HEK293 (cell line): Measurements from ENCODE around the gene NEURL4.

ENCODE experiments used
- CTCF ChIA-PET: fragments of 350-600 bp; formaldehyde crosslinking; extraction: SDS; loops from one replicate; lab custom pipeline; 2021; ENCODE audit warnings: antibody characterized with exemption; lab: Yijun Ruan, JAX
- POLR2A ChIA-PET: fragments of 300-600 bp; formaldehyde crosslinking; extraction: SDS; loops from one replicate; lab custom pipeline; 2020; ENCODE audit warnings: antibody characterized with exemption, inconsistent platforms; lab: Yijun Ruan, JAX
- H3K27ac ChIP-seq: fragments of 200-500 bp; sonication (Bioruptor generic); 2 replicates; pipeline ENCODE4 v1.5.1; 2014; ENCODE audit warnings: low read depth, low read length, control low read depth, inconsistent platforms; ENCODE audit errors: extremely low read depth
- H3K36me3 ChIP-seq, 2 experiments: fragments of 200-500 bp in 1 of 2; sonication (Bioruptor generic) in 1 of 2; 1 replicate in 1 of 2; 2 replicates in 1 of 2; pipeline ENCODE4 v1.5.1; 2014 to 2017; ENCODE audit warnings: inconsistent platforms in 2 of 2, low read length in 2 of 2; ENCODE audit not compliant: control insufficient read depth in 2 of 2, insufficient read depth in 1 of 2
- H3K4me1 ChIP-seq: fragments of 200-500 bp; sonication (Bioruptor generic); 2 replicates; pipeline ENCODE4 v1.5.1; 2014; ENCODE audit warnings: mild to moderate bottlenecking, low read length, inconsistent platforms; ENCODE audit not compliant: control insufficient read depth, insufficient read depth
- H3K4me3 ChIP-seq: 2 replicates; pipeline ENCODE4 v1.5.1; 2011; ENCODE audit warnings: low read depth, mild to moderate bottlenecking, control low read depth, low read length, moderate library complexity
- H3K9me3 ChIP-seq: fragments of 200-500 bp; sonication (Bioruptor generic); 2 replicates; pipeline ENCODE4 v1.5.1; 2014; ENCODE audit warnings: low read depth, low read length, inconsistent platforms; ENCODE audit not compliant: control insufficient read depth, insufficient read depth
- EGR2 ChIP-seq: fragments of 450-650 bp; formaldehyde crosslinking; IDR thresholded peaks from 2 replicates; pipeline ENCODE4 v1.5.1; 2016; ENCODE audit warnings: low read depth, missing biosample characterization, missing genetic modification characterization
- GLI4 ChIP-seq: fragments of 450-650 bp; formaldehyde crosslinking; IDR thresholded peaks from 2 replicates; pipeline ENCODE4 v1.5.1; 2016; ENCODE audit warnings: missing biosample characterization, missing genetic modification characterization
- KLF8 ChIP-seq: fragments of 450-650 bp; formaldehyde crosslinking; IDR thresholded peaks from 2 replicates; pipeline ENCODE4 v1.5.1; 2016; ENCODE audit warnings: missing biosample characterization, missing genetic modification characterization
- MEIS1 ChIP-seq: sonication (generic); formaldehyde crosslinking; IDR thresholded peaks from 2 replicates; pipeline ENCODE4 v1.8.1; 2022; ENCODE audit warnings: missing genetic modification reagents, mild to moderate bottlenecking, borderline replicate concordance
- MYNN ChIP-seq: fragments of 450-650 bp; formaldehyde crosslinking; IDR thresholded peaks from 2 replicates; pipeline ENCODE4 v1.5.1; 2016; ENCODE audit warnings: missing biosample characterization, missing genetic modification characterization, borderline replicate concordance
- OSR2 ChIP-seq: fragments of 450-650 bp; formaldehyde crosslinking; IDR thresholded peaks from 2 replicates; pipeline ENCODE4 v1.5.1; 2016; ENCODE audit warnings: missing biosample characterization, missing genetic modification characterization
- RBAK ChIP-seq: fragments of 450-650 bp; formaldehyde crosslinking; IDR thresholded peaks from 2 replicates; pipeline ENCODE4 v1.5.1; 2016; ENCODE audit warnings: missing biosample characterization, missing genetic modification characterization
- TCF7L2 ChIP-seq: IDR thresholded peaks from 2 replicates; pipeline ENCODE4 v1.6.1; 2011; ENCODE audit warnings: low read depth, mild to moderate bottlenecking, inconsistent platforms, low read length, moderate library complexity, borderline replicate concordance
- ZFHX2 ChIP-seq: fragments of 450-650 bp; formaldehyde crosslinking; conservative IDR thresholded peaks from 2 replicates; pipeline ENCODE4 v1.5.1; 2016; ENCODE audit warnings: missing biosample characterization, missing genetic modification characterization
- ZNF146 ChIP-seq: fragments of 450-650 bp; formaldehyde crosslinking; IDR thresholded peaks from 2 replicates; pipeline ENCODE4 v1.5.1; 2016; ENCODE audit warnings: missing biosample characterization, missing genetic modification characterization
- ZNF174 ChIP-seq: fragments of 450-650 bp; formaldehyde crosslinking; IDR thresholded peaks from 2 replicates; pipeline ENCODE4 v1.5.0; 2017; ENCODE audit warnings: missing biosample characterization, mild to moderate bottlenecking, missing genetic modification characterization
- ZNF248 ChIP-seq: fragments of 450-650 bp; formaldehyde crosslinking; IDR thresholded peaks from 2 replicates; pipeline ENCODE4 v1.5.1; 2017; ENCODE audit warnings: missing biosample characterization, missing genetic modification characterization
- ZNF335 ChIP-seq: fragments of 450-650 bp; formaldehyde crosslinking; conservative IDR thresholded peaks from 2 replicates; pipeline ENCODE4 v1.5.1; 2016; ENCODE audit warnings: missing biosample characterization, missing genetic modification characterization
- ZNF404 ChIP-seq: fragments of 450-650 bp; formaldehyde crosslinking; IDR thresholded peaks from 2 replicates; pipeline ENCODE4 v1.5.1; 2017; ENCODE audit warnings: missing biosample characterization, missing genetic modification characterization
- ZNF571 ChIP-seq: fragments of 450-650 bp; formaldehyde crosslinking; IDR thresholded peaks from 2 replicates; pipeline ENCODE4 v1.5.0; 2017; ENCODE audit warnings: missing biosample characterization, missing genetic modification characterization
- ZNF654 ChIP-seq: fragments of 450-650 bp; formaldehyde crosslinking; IDR thresholded peaks from 2 replicates; pipeline ENCODE4 v1.5.1; 2016; ENCODE audit warnings: low read depth, missing biosample characterization, missing genetic modification characterization
- ZNF677 ChIP-seq: fragments of 450-650 bp; IDR thresholded peaks from 2 replicates; pipeline ENCODE4 v1.5.0; 2018; ENCODE audit warnings: missing biosample characterization, mild to moderate bottlenecking, missing genetic modification characterization, moderate library complexity
- ZNF785 ChIP-seq: fragments of 450-650 bp; formaldehyde crosslinking; IDR thresholded peaks from 2 replicates; pipeline ENCODE4 v1.5.1; 2016; ENCODE audit warnings: missing biosample characterization, missing genetic modification characterization
- ZNF792 ChIP-seq: fragments of 450-650 bp; formaldehyde crosslinking; IDR thresholded peaks from 2 replicates; pipeline ENCODE4 v1.5.1; 2016; ENCODE audit warnings: missing biosample characterization, missing genetic modification characterization
- TF ChIP-seq, protein P1 (sequence below): fragments of 450-650 bp; formaldehyde crosslinking; IDR thresholded peaks from 2 replicates; pipeline ENCODE4 v1.5.1; 2017; ENCODE audit warnings: missing biosample characterization, missing genetic modification characterization
- TF ChIP-seq, protein P2 (sequence below): fragments of 450-650 bp; formaldehyde crosslinking; optimal IDR thresholded peaks from 2 replicates; pipeline ENCODE3; 2016; ENCODE audit warnings: missing biosample characterization, mild to moderate bottlenecking, missing genetic modification characterization
- TF ChIP-seq, protein P3 (sequence below): fragments of 450-650 bp; formaldehyde crosslinking; conservative IDR thresholded peaks from 2 replicates; pipeline ENCODE4 v1.5.1; 2016; ENCODE audit warnings: low read depth, missing biosample characterization, missing genetic modification characterization
- TF ChIP-seq, protein P4 (sequence below): fragments of 450-650 bp; formaldehyde crosslinking; IDR thresholded peaks from 2 replicates; pipeline ENCODE4 v1.5.1; 2017; ENCODE audit warnings: missing biosample characterization, missing genetic modification characterization

Gene NEURL4

DNA sequence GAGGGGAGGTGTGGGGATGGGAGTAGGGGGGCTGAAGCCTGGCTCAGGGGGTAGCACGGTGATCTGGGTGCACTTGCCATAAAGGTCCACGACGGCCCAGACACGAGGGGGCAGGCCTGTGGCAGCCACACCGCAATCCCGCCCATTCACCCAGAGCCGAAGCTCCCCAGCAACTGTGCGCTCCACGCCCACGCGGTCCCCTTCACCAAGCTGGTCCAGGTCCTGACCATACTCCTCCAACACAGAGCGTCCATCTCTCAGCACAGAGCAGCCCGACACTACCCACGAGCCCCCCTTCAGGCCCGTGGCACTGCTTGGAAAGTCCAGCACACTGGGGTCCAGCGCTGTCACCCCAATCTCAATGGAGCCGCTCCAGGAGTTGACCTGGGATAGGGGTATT lies 1.6 kb downstream of the NEURL4 start:
- CTCF ChIA-PET, result interaction anchor here (0.7 to 5.2 kb wide), 6 partner anchors 10 to 233 kb away, joined by 3 to 50 read pairs (median 4); partner anchors contain the start of genes POLR2A and SENP3
- Histone ChIP-seq H3K27ac (no peak overlapping the region), H3K9me3 (no peaks in the 10 kb centered on the region), H3K4me3 (no peak overlapping the region), H3K4me1 (peaks cover 9% of the 10 kb centered on the region), H3K36me3 (peaks cover 18 to 48% of the 10 kb centered on the region in 2 experiments)
- no peak for TF ChIP-seq ZNF146
- TF ChIP-seq EGR2 (tag by site-specific recombination), result 0 out of 2 replicates have a peak, but pooled peaks have one; percentile 21
- TF ChIP-seq ZNF248, result no peak
- TF ChIP-seq, protein P1, sequence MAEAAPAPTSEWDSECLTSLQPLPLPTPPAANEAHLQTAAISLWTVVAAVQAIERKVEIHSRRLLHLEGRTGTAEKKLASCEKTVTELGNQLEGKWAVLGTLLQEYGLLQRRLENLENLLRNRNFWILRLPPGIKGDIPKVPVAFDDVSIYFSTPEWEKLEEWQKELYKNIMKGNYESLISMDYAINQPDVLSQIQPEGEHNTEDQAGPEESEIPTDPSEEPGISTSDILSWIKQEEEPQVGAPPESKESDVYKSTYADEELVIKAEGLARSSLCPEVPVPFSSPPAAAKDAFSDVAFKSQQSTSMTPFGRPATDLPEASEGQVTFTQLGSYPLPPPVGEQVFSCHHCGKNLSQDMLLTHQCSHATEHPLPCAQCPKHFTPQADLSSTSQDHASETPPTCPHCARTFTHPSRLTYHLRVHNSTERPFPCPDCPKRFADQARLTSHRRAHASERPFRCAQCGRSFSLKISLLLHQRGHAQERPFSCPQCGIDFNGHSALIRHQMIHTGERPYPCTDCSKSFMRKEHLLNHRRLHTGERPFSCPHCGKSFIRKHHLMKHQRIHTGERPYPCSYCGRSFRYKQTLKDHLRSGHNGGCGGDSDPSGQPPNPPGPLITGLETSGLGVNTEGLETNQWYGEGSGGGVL (tag by site-specific recombination), result no peak
- peak; percentile 21 for TF ChIP-seq ZFHX2 (tag by site-specific recombination)
- TF ChIP-seq, protein P2, sequence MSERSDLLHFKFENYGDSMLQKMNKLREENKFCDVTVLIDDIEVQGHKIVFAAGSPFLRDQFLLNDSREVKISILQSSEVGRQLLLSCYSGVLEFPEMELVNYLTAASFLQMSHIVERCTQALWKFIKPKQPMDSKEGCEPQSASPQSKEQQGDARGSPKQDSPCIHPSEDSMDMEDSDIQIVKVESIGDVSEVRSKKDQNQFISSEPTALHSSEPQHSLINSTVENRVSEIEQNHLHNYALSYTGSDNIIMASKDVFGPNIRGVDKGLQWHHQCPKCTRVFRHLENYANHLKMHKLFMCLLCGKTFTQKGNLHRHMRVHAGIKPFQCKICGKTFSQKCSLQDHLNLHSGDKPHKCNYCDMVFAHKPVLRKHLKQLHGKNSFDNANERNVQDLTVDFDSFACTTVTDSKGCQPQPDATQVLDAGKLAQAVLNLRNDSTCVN (tag by site-specific recombination), result peak; percentile 10
- no peak for TF ChIP-seq TCF7L2
- POLR2A ChIA-PET, result interaction anchor here (0.9 kb wide), 1 partner anchor 251 kb away, joined by 4 read pairs; no protein-coding TSS in a partner anchor

DNA sequence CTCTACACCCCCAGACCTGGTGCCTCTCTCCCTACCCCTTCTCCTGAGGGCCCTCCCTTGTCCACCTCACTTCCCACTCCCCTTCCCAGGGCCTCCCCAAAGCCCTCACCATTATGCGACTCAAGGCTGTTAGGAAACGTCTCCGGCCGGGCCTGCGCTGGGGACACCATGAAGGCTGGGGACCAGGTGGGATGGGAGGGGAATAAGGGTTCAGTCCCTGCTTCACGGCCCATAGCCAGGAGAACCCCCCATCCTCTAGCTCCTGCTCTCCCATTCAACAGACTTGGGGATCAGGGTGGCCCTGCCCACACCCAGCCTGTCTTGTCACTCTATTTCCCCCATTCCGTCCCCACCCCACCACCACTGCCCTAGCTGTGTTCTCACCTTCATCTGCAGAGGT lies 2.1 kb downstream of the NEURL4 start:
- no peaks in the 10 kb centered on the region for H3K9me3 ChIP-seq
- CTCF ChIA-PET, result interaction anchor here (0.7 to 5.2 kb wide), 7 partner anchors 10 to 234 kb away, joined by 3 to 50 read pairs (median 6); partner anchors contain the start of genes POLR2A and SENP3
- H3K4me1 ChIP-seq, result peaks cover 9% of the 10 kb centered on the region
- peaks cover 22 to 53% of the 10 kb centered on the region in 2 experiments for H3K36me3 ChIP-seq
- POLR2A ChIA-PET, result interaction anchor here (0.8 to 0.9 kb wide), 2 partner anchors 177 to 252 kb away, joined by 3 to 4 read pairs; no protein-coding TSS in a partner anchor
- no peak overlapping the region for H3K27ac ChIP-seq
- no peak for TF ChIP-seq ZNF785 (tag by site-specific recombination)
- no peak for TF ChIP-seq GLI4 (tag by site-specific recombination)
- no peak for TF ChIP-seq ZNF654 (tag by site-specific recombination)
- no peak for TF ChIP-seq ZNF335 (tag by site-specific recombination)
- no peak for TF ChIP-seq RBAK (tag by site-specific recombination)
- no peak for TF ChIP-seq OSR2 (tag by site-specific recombination)
- no peak overlapping the region for H3K4me3 ChIP-seq

DNA sequence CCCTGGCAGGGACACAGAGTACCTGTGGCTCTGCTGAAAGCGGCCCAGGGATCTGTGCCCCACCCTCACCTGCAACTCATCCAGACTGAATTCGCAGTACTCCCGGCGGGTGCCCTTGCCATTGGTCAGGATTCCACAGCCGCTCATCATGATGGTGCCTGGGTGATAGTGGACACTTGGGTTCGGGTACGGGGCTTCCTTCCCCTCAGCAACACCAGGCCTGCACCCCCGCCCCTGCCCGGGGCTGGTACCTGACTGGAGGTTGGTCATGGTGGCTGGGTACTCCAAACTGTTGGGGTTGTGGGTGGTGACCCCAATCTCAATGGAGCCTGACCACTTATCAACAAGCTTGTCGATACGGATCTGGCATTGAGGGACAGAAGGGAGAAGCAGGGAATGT lies 2.9 kb downstream of the NEURL4 start:
- Histone ChIP-seq H3K36me3 (peaks cover 24 to 61% of the 10 kb centered on the region in 2 experiments), H3K4me1 (peaks cover 9% of the 10 kb centered on the region), H3K27ac (no peak overlapping the region), H3K9me3 (no peaks in the 10 kb centered on the region), H3K4me3 (no peak overlapping the region)
- TF ChIP-seq, protein P3, sequence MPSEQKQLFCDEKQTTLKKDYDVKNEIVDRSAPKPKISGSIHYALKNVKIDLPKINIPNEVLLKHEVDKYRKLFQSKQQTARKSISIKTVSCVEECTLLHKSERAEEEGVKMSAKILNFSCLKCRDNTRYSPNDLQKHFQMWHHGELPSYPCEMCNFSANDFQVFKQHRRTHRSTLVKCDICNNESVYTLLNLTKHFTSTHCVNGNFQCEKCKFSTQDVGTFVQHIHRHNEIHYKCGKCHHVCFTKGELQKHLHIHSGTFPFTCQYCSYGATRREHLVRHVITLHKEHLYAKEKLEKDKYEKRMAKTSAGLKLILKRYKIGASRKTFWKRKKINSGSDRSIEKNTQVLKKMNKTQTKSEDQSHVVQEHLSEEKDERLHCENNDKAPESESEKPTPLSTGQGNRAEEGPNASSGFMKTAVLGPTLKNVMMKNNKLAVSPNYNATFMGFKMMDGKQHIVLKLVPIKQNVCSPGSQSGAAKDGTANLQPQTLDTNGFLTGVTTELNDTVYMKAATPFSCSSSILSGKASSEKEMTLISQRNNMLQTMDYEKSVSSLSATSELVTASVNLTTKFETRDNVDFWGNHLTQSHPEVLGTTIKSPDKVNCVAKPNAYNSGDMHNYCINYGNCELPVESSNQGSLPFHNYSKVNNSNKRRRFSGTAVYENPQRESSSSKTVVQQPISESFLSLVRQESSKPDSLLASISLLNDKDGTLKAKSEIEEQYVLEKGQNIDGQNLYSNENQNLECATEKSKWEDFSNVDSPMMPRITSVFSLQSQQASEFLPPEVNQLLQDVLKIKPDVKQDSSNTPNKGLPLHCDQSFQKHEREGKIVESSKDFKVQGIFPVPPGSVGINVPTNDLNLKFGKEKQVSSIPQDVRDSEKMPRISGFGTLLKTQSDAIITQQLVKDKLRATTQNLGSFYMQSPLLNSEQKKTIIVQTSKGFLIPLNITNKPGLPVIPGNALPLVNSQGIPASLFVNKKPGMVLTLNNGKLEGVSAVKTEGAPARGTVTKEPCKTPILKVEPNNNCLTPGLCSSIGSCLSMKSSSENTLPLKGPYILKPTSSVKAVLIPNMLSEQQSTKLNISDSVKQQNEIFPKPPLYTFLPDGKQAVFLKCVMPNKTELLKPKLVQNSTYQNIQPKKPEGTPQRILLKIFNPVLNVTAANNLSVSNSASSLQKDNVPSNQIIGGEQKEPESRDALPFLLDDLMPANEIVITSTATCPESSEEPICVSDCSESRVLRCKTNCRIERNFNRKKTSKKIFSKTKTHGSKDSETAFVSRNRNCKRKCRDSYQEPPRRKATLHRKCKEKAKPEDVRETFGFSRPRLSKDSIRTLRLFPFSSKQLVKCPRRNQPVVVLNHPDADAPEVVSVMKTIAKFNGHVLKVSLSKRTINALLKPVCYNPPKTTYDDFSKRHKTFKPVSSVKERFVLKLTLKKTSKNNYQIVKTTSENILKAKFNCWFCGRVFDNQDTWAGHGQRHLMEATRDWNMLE (tag by site-specific recombination), result no peak
- TF ChIP-seq ZNF677 (tag by site-specific recombination) (no peak), ZNF404 (tag by site-specific recombination) (no peak), MYNN (tag by site-specific recombination) (no peak), ZNF571 (tag by site-specific recombination) (no peak), ZNF174 (tag by site-specific recombination) (no peak), ZNF792 (tag by site-specific recombination) (no peak), MEIS1 (CRISPR knock-in tag) (no peak), KLF8 (tag by site-specific recombination) (no peak)
- TF ChIP-seq, protein P4, sequence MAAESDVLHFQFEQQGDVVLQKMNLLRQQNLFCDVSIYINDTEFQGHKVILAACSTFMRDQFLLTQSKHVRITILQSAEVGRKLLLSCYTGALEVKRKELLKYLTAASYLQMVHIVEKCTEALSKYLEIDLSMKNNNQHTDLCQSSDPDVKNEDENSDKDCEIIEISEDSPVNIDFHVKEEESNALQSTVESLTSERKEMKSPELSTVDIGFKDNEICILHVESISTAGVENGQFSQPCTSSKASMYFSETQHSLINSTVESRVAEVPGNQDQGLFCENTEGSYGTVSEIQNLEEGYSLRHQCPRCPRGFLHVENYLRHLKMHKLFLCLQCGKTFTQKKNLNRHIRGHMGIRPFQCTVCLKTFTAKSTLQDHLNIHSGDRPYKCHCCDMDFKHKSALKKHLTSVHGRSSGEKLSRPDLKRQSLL (tag by site-specific recombination), result no peak
- ChIA-PET POLR2A (interaction anchor here (0.8 kb wide), 1 partner anchor 178 kb away, joined by 3 read pairs; no protein-coding TSS in a partner anchor), CTCF (interaction anchor here (0.6 to 5.2 kb wide), 8 partner anchors 9 to 1836 kb away, joined by 3 to 50 read pairs (median 4); partner anchors contain the start of genes ACAP1, POLR2A and SENP3)
